ENCODE results near the gene GPR158.
"Not testable (repeated sequence)": the region's sequence is repeated elsewhere in the genome, so short reads cannot be mapped to it uniquely, and the experiment has no call there.

The GPR158 gene

GRCh38 chr10:25174461-25175230 is at the start of gene GPR158:
TSS of gene GPR158 (plus strand) at chr10:25175001. CDS start at chr10:25175421, 420 bp downstream.
- Histone ChIP-seq H3K27ac (no peak within 1 kb of the TSS), H3K4me3 (peak within 1 kb of the TSS; percentile 11 to 36 (median 30))

GRCh38 chr10:25125201-25125611 is 49.6 kb upstream of the GPR158 start:
- no peak overlapping the region for H3K27ac ChIP-seq
- no peak overlapping the region for H3K4me3 ChIP-seq

GRCh38 chr10:25129592-25129991 is 45.2 kb upstream of the GPR158 start:
- Histone ChIP-seq H3K4me3 (no peak overlapping the region), H3K27ac (no peak overlapping the region)

- Histone ChIP-seq H3K27ac (no peak overlapping the region), H3K4me3 (no peak overlapping the region)
These were observed 43.9 kb upstream of the GPR158 start for GRCh38 chr10:25130906-25131305.

- no peak overlapping the region for H3K27ac ChIP-seq
These were observed 32.5 kb upstream of the GPR158 start for GRCh38 chr10:25142116-25142864.

GRCh38 chr10:25157650-25158049 is 17.2 kb upstream of the GPR158 start:
- Histone ChIP-seq H3K4me3 (no peak overlapping the region), H3K27ac (no peak overlapping the region)

More at GRCh38 chr10:25142116-25142864, 32.5 kb upstream of the GPR158 start:
- no peak overlapping the region for H3K4me3 ChIP-seq

GRCh38 chr10:25159591-25159990 is 15.2 kb upstream of the GPR158 start:
- Histone ChIP-seq H3K4me3 (no peak overlapping the region), H3K27ac (no peak overlapping the region)

GRCh38 chr10:25162391-25162790 is 12.4 kb upstream of the GPR158 start:
- no peak overlapping the region for H3K27ac ChIP-seq

GRCh38 chr10:25163464-25163863 is 11.3 kb upstream of the GPR158 start:
- H3K27ac ChIP-seq, H3K4me3 ChIP-seq: not testable (repeated sequence)

More at GRCh38 chr10:25162391-25162790, 12.4 kb upstream of the GPR158 start:
- no peak overlapping the region for H3K4me3 ChIP-seq

- no peak overlapping the region for H3K4me3 ChIP-seq
- H3K27ac ChIP-seq = no peak overlapping the region
These were observed 5.1 kb upstream of the GPR158 start for GRCh38 chr10:25169740-25170139.

- Histone ChIP-seq H3K27ac (no peak overlapping the region), H3K4me3 (no peak overlapping the region)
These were observed 4.2 kb upstream of the GPR158 start for GRCh38 chr10:25170627-25171026.

GRCh38 chr10:25175527-25176420 is 973 bp downstream of the GPR158 start:
- Histone ChIP-seq H3K4me3 (no peak overlapping the region), H3K27ac (no peak overlapping the region)

GRCh38 chr10:25176421-25176968 is 1.7 kb downstream of the GPR158 start:
- no peak overlapping the region for H3K4me3 ChIP-seq
- no peak overlapping the region for H3K27ac ChIP-seq

- Histone ChIP-seq H3K27ac (no peak overlapping the region), H3K4me3 (no peak overlapping the region)
These were observed 2.4 kb downstream of the GPR158 start for GRCh38 chr10:25177093-25177753.

GRCh38 chr10:25177754-25178135 is 2.9 kb downstream of the GPR158 start:
- Histone ChIP-seq H3K4me3 (no peak overlapping the region), H3K27ac (no peak overlapping the region)

- no peak overlapping the region for H3K27ac ChIP-seq
- H3K4me3 ChIP-seq = no peak overlapping the region
These were observed 3.6 kb downstream of the GPR158 start for GRCh38 chr10:25178411-25178810.

- no peak overlapping the region for H3K27ac ChIP-seq
- H3K4me3 ChIP-seq = no peak overlapping the region
These were observed 6.0 kb downstream of the GPR158 start for GRCh38 chr10:25180801-25181200.

GRCh38 chr10:25182636-25183035 is 7.8 kb downstream of the GPR158 start:
- H3K4me3 ChIP-seq = no peak overlapping the region

GRCh38 chr10:25191162-25191895 is 16.5 kb downstream of the GPR158 start:
- Histone ChIP-seq H3K27ac (no peak overlapping the region), H3K4me3 (no peak overlapping the region)

More at GRCh38 chr10:25182636-25183035, 7.8 kb downstream of the GPR158 start:
- H3K27ac ChIP-seq = no peak overlapping the region
